ENCODE measurements around the gene PEX6. TPM values are rescaled to one million over a fixed set of nuclear protein-coding genes. Genes with fewer than 3 reads are reported as not detected.
A peak's percentile ranks its signal among the peaks of the same experiment; 100 is the strongest.

PEX6 gene
- total and polyA plus RNA-seq, 2 donors (not counting 3 experiments of a cell fraction or from before 2014, with no cell fraction given): 9.9 to 11.2 TPM

GRCh38 chr6:42947950-42948349 is 31.0 kb downstream of the PEX6 start:
- H3K9me1 ChIP-seq (replicated peaks; ENCODE audit: control insufficient read depth, extremely low read depth, insufficient read depth, low read length): no peaks in the 10 kb centered on the region
- FAIRE-seq: peak; percentile 12
- no peak overlapping the region for H3K4me3 ChIP-seq (replicated peaks in 1 of 3; ENCODE audit: insufficient read depth in 1 of 3, low read depth in 1 of 3, low read length in 3 of 3)
- TF ChIP-seq GATA2 (IDR thresholded peaks at IDR 0.05; ENCODE audit: insufficient read depth, insufficient read length, low read depth, low read length) (no peak), MAX (IDR thresholded peaks at IDR 0.05; ENCODE audit: insufficient read depth, insufficient read length) (no peak), EZH2 (IDR thresholded peaks at IDR 0.05; ENCODE audit: borderline replicate concordance, low read depth, low read length, severe bottlenecking) (no peak), POLR2A (IDR thresholded peaks at IDR 0.05; ENCODE audit: low read depth, low read length) (no peak), MYC (IDR thresholded peaks at IDR 0.05; ENCODE audit: low read depth, low read length) (no peak), JUN (IDR thresholded peaks at IDR 0.05; ENCODE audit: borderline replicate concordance, insufficient read depth, insufficient read length, low read depth) (no peak), CTCF (IDR thresholded peaks at IDR 0.05; ENCODE audit: extremely low read depth in 1 of 2, insufficient read depth in 1 of 2, low read depth in 1 of 2, low read length in 2 of 2) (no peak), FOS (IDR thresholded peaks at IDR 0.05; ENCODE audit: borderline replicate concordance, insufficient read depth, low read length) (no peak), POLR2AphosphoS5 (IDR thresholded peaks at IDR 0.05; ENCODE audit: insufficient read depth, low read depth, low read length) (no peak)
- ChIA-PET CTCF (no interaction called here), POLR2A (no interaction called here)
- H3K9me3 ChIP-seq (replicated peaks; ENCODE audit: control insufficient read depth, insufficient read depth, low read length): no peaks in the 10 kb centered on the region
- H3K9ac ChIP-seq (replicated peaks; ENCODE audit: extremely low read depth, insufficient read depth, low read length): no peak overlapping the region
- no peaks in the 10 kb centered on the region for H4K20me1 ChIP-seq (replicated peaks; ENCODE audit: control insufficient read depth, extremely low read depth, insufficient read depth, low read length)
- no TSS peak for BruUV-seq (replicated peaks)
- no peaks in the 10 kb centered on the region for H3K4me1 ChIP-seq (ENCODE audit: control insufficient read depth, extremely low read depth, insufficient read depth, low read length)
- H2AFZ ChIP-seq (ENCODE audit: low read depth, low read length): no peak overlapping the region
- H3K27me3 ChIP-seq (ENCODE audit: control insufficient read depth in 2 of 2, insufficient read depth in 2 of 2, low read length in 2 of 2): no peaks in the 10 kb centered on the region
- dilution Hi-C loops (cut with MboI; ENCODE audit: extremely low pct_ligation_motif_present, low sequenced_read_pairs): no loop called here
- intact Hi-C loops (cut with micrococcal nuclease): no loop called here
- H3K36me3 ChIP-seq (ENCODE audit: control insufficient read depth in 2 of 2, extremely low read depth in 1 of 2, insufficient read depth in 2 of 2, low read length in 2 of 2): no peaks in the 10 kb centered on the region
- DNase-seq (ENCODE audit: low read depth, low spot score): no peak
- H3K79me2 ChIP-seq (ENCODE audit: control insufficient read depth, insufficient read depth, low read length): no peaks in the 10 kb centered on the region
- no peak overlapping the region for H3K27ac ChIP-seq (ENCODE audit: insufficient read depth, low read depth, low read length)
- H3K4me2 ChIP-seq (ENCODE audit: insufficient read depth, low read length): no peak overlapping the region

Data from endothelial cell of umbilical vein (primary cell).